Endothelial cell (in vitro differentiated cells): Measurements from ENCODE around the gene DDX20. TPM values are rescaled to one million over a fixed set of nuclear protein-coding genes. Genes with fewer than 3 reads are reported as not detected.

Experiments
- DNase-seq: peaks from one replicate; pipeline ENCODE4 v3.0.0; 2021; ENCODE audit warnings: low spot score
- H3K27ac Mint-ChIP-seq: one replicate; pipeline ENCODE4 v1.8.0; 2021; ENCODE audit warnings: mixed read lengths, inconsistent platforms; ENCODE audit not compliant: unreplicated experiment
- H3K27me3 Mint-ChIP-seq: one replicate; pipeline ENCODE4 v1.8.0; 2021; ENCODE audit warnings: mild to moderate bottlenecking, moderate library complexity, mixed read lengths, inconsistent platforms; ENCODE audit not compliant: unreplicated experiment
- H3K36me3 Mint-ChIP-seq: one replicate; pipeline ENCODE4 v1.8.0; 2021; ENCODE audit warnings: mild to moderate bottlenecking, low read depth, mixed read lengths, inconsistent platforms; ENCODE audit not compliant: unreplicated experiment
- H3K4me1 Mint-ChIP-seq: one replicate; pipeline ENCODE4 v1.8.0; 2021; ENCODE audit warnings: mild to moderate bottlenecking, mixed read lengths, inconsistent platforms; ENCODE audit not compliant: unreplicated experiment
- H3K4me3 Mint-ChIP-seq: one replicate; pipeline ENCODE4 v1.8.0; 2021; ENCODE audit warnings: mild to moderate bottlenecking, mixed read lengths, inconsistent platforms; ENCODE audit not compliant: unreplicated experiment
- H3K9me3 Mint-ChIP-seq: one replicate; pipeline ENCODE4 v1.8.0; 2021; ENCODE audit warnings: mixed read lengths, inconsistent platforms; ENCODE audit not compliant: unreplicated experiment
- total RNA-seq: library from RNA; stranded (reverse); fragmentation: NEBNext Ultra II Directional; extraction: Animal tissue kit (Norgen Biotek cat#: 25700); gene quantifications from one replicate; pipeline ENCODE4 v1.2.1, GENCODE V29; 2021; ENCODE audit not compliant: unreplicated experiment
- TF ChIP-seq, protein P1 (sequence below): fragments of 200-600 bp; sonication (generic); IDR thresholded peaks from one replicate; pipeline ENCODE4 v1.5.0; 2021; ENCODE audit warnings: antibody characterized with exemption; ENCODE audit not compliant: unreplicated experiment

DDX20 gene
- total RNA-seq, 1 donor from 2014 or later, result 18.8 TPM

DNA sequence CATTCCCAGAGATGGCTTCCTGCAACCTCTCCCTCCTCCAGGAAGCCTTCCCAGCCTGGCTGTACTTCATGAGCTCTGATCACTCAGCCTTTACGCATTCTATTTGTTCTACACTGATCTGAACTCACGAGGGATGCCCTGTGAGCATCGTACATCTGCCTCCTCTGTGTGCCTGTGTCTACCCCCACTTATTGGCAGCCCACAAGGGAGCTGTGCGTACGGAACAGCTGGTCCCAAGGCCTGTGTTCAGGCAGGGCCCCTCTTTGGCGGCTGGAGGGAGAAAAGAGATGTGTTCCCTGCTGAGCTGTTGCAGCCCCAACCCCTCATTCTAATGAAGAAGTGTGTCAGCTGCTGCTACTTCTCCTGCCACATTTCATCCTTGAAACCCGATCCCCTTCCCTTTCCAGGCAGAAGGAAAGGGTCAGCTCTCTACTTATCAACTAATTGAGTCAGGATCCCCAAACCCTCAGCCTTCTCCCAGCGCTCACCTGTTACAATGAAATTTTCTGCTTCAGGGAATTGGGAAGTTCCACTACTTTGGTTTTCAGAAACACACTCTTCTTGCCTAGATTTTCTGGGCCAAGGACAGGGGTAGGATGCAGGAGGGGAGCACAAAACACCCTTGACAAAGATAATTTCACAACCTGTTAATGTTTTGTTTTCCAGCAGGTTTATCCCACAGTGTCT lies 19.7 kb upstream of the DDX20 start:
- H3K9me3 Mint-ChIP-seq, result no peaks in the 10 kb centered on the region
- DNase-seq, result no peak
- peaks cover 21% of the 10 kb centered on the region for H3K27me3 Mint-ChIP-seq
- H3K4me1 Mint-ChIP-seq, result peaks cover 19% of the 10 kb centered on the region
- peaks cover 25% of the 10 kb centered on the region for H3K36me3 Mint-ChIP-seq
- TF ChIP-seq, protein P1, sequence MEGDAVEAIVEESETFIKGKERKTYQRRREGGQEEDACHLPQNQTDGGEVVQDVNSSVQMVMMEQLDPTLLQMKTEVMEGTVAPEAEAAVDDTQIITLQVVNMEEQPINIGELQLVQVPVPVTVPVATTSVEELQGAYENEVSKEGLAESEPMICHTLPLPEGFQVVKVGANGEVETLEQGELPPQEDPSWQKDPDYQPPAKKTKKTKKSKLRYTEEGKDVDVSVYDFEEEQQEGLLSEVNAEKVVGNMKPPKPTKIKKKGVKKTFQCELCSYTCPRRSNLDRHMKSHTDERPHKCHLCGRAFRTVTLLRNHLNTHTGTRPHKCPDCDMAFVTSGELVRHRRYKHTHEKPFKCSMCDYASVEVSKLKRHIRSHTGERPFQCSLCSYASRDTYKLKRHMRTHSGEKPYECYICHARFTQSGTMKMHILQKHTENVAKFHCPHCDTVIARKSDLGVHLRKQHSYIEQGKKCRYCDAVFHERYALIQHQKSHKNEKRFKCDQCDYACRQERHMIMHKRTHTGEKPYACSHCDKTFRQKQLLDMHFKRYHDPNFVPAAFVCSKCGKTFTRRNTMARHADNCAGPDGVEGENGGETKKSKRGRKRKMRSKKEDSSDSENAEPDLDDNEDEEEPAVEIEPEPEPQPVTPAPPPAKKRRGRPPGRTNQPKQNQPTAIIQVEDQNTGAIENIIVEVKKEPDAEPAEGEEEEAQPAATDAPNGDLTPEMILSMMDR, result no peak
- no peak overlapping the region for H3K4me3 Mint-ChIP-seq
- H3K27ac Mint-ChIP-seq, result no peak overlapping the region

DNA sequence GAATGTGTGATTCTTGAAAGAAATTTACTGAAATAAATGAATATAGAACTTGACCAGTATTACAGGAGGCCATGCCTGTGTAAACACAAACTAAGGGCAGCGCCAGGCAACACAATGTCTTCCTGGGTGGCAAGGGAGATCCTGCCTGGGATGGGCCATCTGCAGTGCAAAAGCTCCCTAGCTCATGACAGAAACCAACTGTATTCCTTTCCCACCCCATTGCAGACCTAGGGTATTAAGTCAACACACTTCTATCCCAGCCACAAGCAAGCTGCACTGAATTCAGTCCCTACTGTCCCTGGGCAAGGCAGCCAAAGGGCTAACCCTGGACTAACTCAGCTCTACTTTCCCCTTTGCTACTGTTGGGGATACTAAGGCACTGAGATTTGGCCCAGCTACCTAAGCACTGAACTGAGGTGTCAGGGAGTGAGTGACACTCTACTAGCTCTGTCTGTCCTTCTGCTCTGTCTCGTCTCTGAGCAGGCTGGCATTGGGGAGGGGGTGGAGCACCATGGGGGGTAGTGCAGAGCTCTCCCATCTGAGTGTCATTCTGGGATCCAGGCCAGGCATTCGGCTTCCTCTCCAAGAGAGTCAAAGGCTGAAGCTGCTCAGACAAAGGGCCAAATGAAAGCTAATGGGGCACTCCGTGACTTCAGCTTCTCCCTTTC lies 19.0 kb upstream of the DDX20 start:
- peaks cover 19% of the 10 kb centered on the region for H3K4me1 Mint-ChIP-seq
- no peaks in the 10 kb centered on the region for H3K9me3 Mint-ChIP-seq
- DNase-seq, result no peak
- TF ChIP-seq, protein P1, result no peak
- no peak overlapping the region for H3K4me3 Mint-ChIP-seq
- H3K27ac Mint-ChIP-seq, result no peak overlapping the region
- peaks cover 22% of the 10 kb centered on the region for H3K27me3 Mint-ChIP-seq
- H3K36me3 Mint-ChIP-seq, result peaks cover 25% of the 10 kb centered on the region

DNA sequence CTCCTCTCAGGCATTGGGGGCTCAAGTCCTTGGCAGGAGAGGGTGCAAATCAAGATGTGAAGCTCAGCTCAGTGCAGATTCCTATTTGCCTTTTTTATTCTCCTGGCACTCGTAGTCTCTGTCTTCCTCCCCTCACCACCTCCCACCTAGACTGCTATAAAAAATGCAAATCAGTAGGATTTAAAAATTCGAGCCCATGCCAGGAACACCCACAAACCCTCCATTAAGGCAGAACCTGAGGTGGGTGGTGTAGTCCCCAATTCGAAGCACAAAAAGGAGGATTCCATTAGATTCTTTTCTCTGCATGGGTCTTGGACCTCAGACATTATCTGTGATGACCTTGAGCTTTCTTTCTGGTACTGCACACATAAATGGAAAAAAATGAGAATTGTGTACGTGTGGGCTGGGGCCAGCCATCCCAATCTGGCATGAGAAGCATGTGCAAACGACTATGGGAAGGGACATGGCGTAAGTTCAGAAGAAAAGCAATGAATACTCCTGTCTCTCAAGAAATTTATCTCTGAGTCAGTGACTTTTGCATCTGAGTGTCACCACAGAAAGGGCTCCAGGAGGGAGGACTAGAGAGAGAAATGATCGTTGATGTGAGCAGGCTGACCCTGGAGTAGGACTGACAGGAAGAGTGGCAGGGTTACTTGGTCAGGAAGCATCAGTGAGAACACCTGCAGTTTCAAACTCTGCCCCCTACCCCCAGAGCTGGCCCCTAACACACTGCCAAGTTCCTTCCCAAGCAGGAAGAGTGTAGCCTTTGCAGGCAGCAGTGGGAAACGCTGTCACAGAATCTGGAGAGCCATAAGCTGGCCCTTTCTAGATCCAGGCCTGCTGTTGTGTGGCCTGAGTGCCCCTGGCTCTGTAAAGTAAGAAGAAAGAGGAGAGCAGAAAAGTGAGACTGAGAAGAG lies 18.2 kb upstream of the DDX20 start:
- H3K36me3 Mint-ChIP-seq, result peaks cover 23% of the 10 kb centered on the region
- TF ChIP-seq, protein P1, result no peak
- H3K4me1 Mint-ChIP-seq, result peaks cover 19% of the 10 kb centered on the region
- no peaks in the 10 kb centered on the region for H3K9me3 Mint-ChIP-seq
- no peak for DNase-seq
- peak overlapping the region; percentile 94 for H3K4me3 Mint-ChIP-seq
- peak overlapping the region; percentile 90 for H3K27ac Mint-ChIP-seq
- peaks cover 22% of the 10 kb centered on the region for H3K27me3 Mint-ChIP-seq

DNA sequence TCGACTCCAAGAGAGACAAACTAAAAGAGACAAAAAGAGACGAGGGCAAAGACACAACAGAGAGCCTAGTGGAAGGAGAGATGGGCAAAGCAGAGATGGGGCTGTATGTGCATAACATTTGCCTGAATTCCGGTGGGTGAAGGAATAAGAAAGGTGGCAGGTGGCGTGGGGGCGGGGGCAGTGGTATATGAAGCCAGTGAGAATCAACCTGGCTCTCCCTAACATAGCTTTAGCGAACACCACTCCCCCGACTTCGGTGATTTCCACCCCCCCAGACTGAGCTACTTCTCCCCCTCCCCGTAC lies 17.6 kb upstream of the DDX20 start:
- H3K4me1 Mint-ChIP-seq, result peaks cover 19% of the 10 kb centered on the region
- peaks cover 17% of the 10 kb centered on the region for H3K36me3 Mint-ChIP-seq
- peak overlapping the region; percentile 90 for H3K27ac Mint-ChIP-seq
- H3K9me3 Mint-ChIP-seq, result no peaks in the 10 kb centered on the region
- DNase-seq, result no peak
- peaks cover 19% of the 10 kb centered on the region for H3K27me3 Mint-ChIP-seq
- H3K4me3 Mint-ChIP-seq, result peak overlapping the region; percentile 94
- TF ChIP-seq, protein P1, result no peak
